Retinal pigment epithelial cell (primary cell): ENCODE results near the gene NUDT14.

Source experiments
- DNase-seq: peaks from one replicate; pipeline ENCODE4 v3.0.0-alpha.2; 2010; ENCODE audit warnings: low read depth
- H3K4me3 ChIP-seq: 2 replicates; pipeline ENCODE4 v1.5.1; 2011; ENCODE audit warnings: mild to moderate bottlenecking, low read length, control low read depth, moderate library complexity
- TF ChIP-seq, protein P1 (sequence below): conservative IDR thresholded peaks from 2 replicates; pipeline ENCODE4 v1.5.1; 2011; ENCODE audit warnings: low read depth, low read length, control low read depth, inconsistent platforms

NUDT14 gene

DNA sequence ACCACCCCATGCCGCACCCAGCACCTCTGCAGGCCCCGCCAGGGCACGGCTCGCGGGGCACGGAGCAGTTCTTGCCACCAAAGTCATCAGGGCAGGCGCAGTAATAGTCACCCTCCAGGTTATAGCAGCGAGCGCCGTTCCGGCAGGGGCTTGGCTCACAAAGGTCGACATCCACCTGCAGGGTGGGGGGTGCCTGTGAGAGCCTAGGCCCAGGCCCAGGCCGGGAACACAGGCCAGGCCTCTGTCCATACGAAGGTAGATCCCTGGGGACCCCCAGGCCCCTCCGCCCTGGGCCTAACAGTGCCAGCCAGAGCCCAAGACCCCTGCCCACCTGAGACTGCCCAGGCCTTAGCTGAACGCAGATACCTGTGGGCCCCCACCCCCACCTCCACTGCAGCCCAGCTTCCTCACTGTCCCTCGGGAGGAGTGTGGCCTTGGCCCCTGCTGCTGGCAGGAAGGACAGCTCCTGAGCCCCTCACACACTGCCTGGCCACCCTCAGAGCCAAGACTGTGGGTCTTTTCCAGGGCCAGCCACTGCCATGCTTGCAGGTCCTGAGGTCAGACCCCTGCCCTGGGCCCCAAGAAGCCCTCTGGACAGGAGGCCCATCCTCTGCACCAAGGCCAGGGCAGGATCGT lies 31.8 kb downstream of the NUDT14 start:
- H3K4me3 ChIP-seq, result no peak overlapping the region
- TF ChIP-seq, protein P1, sequence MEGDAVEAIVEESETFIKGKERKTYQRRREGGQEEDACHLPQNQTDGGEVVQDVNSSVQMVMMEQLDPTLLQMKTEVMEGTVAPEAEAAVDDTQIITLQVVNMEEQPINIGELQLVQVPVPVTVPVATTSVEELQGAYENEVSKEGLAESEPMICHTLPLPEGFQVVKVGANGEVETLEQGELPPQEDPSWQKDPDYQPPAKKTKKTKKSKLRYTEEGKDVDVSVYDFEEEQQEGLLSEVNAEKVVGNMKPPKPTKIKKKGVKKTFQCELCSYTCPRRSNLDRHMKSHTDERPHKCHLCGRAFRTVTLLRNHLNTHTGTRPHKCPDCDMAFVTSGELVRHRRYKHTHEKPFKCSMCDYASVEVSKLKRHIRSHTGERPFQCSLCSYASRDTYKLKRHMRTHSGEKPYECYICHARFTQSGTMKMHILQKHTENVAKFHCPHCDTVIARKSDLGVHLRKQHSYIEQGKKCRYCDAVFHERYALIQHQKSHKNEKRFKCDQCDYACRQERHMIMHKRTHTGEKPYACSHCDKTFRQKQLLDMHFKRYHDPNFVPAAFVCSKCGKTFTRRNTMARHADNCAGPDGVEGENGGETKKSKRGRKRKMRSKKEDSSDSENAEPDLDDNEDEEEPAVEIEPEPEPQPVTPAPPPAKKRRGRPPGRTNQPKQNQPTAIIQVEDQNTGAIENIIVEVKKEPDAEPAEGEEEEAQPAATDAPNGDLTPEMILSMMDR, result no peak
- DNase-seq, result no peak

DNA sequence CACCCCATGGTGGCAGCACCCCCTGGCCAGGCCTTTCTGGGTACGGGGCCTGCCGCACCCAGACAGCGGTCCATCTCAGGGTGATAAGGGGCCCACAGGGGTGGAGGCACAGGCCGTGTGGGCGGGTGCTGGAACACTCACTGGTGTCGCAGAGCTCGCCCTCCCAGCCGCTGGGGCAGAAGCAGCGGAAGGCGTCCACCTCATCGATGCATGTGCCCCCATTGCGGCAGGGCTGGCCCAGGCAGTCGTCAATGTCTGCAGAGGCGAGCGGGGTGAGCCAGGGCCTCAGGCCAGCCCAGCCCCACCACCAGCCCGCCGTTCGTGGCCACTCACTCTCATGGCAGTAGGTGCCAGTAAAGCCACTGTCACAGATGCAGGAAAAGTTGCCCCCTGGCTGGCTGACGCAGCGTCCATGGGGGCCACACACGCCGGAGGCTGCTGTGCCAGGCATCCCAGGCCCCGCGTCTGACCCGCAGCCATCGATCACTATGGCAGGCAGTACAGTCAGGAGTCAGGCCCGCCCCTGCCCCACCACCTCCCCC lies 32.4 kb downstream of the NUDT14 start:
- TF ChIP-seq, protein P1, result no peak
- no peak overlapping the region for H3K4me3 ChIP-seq
- DNase-seq, result no peak

DNA sequence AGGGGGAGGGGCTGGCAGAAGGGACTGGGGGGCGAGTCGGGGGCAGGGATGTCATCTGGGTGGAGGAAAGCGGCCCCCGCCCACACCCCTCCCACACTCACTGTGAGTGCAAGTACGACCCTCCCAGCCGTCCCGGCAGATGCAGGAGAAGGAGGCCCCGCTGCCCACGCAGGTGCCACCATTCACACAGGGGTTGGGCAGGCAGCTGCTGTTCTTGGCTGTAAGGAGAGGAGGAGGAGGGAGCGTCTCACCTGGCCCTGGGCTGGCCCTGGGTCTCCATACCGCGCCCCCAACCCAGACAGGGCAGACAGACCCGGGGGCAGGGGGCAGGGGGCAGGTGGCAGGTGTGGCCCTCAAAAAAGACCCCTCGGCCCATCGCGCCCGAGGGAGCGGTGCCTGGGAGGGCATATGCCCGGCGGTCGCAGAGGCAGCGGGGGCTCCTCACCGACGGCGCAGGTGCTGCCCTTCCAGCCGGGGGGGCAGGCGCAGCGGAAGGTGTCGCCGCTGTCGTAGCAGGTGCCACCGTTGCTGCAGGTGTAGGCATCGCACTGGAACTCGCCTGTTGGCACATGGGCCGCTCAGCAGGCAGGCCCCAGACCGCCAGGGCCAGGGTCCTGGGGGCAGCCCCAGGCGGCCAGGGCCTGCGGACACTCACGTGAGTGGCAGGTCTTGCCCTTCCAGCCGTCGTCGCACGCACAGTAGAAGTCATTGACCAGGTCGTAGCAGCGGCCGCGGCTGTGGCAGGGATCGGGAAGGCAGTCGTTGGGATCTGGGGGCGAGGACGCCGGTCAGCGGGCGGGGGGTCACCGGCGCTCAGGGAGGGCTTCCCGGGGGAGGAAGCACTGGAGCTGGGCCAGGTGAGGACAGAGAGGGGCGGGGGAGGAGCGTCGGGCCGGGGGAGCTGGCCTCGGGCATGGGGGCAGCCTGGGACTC lies 33.2 kb downstream of the NUDT14 start:
- TF ChIP-seq, protein P1, result no peak
- no peak for DNase-seq
- no peak overlapping the region for H3K4me3 ChIP-seq

DNA sequence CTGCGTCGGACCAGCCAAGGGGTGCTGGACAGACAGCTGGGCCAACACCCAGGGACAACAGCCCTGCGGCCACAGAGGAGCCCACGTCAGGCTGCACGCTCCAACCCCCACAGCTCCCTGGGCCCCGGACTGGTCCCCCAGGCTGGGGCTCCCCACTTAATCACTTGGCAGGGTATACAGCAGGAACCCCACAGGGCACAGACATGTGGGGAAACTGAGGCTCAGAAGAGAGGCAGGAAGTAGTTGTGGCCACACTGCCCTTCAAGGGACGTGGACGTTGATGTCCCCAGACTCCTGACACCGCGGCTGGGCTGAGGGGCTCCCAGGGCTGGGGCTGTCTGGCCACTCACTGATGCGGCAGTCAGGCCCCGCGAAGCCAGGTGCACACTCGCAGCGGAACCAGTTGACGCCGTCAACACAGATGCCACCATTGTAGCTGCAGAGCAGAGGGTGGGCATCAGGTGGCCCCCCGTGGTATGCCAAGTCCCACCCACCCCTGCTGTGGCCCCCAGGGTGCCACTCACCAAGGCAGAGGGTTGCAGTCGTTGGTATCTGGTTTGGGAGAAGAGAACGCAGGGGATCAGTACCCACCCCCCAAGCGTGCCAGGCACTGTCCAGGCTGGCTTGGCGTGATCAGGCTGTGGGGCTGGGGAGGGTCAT lies 34.0 kb downstream of the NUDT14 start:
- no peak for DNase-seq

DNA sequence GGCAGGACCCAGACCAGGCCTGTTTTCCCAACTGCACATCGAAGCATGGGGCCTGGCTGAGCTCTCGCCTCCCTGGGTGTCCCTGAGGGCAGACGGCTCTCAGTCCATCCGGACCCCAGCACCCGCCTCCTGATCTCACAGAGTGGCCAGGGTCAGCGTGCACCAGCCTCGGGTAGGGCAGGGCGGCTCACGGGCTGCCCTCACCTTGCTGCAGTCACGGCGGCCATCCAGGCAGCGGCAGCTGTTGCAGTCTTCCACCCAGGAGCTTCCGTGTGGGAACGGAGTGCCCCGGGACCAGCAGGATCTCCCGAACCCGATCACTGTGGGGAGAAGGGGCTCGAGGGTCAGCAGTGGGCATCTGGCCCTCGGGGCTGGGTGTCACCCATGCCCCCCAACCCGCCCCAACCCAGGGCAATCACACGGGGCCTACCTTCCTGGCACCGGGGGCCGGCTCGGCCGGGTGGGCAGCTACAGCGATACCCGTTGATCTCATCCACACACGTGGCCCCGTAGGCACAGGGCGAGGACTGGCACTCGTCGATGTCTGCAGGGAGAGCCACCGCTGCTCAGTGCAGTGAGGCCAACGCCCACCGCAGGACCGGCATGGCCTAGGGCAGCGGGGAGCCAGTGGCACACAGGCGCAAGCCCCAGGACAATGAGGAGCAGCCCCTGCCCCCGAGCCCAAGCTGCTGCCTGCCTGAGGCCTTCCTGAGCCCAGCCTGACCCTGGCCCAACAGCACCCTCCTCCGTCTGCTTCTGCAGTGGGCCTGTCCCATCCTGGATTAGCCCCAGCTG lies 34.7 kb downstream of the NUDT14 start:
- TF ChIP-seq, protein P1, result no peak
- no peak overlapping the region for H3K4me3 ChIP-seq
- DNase-seq, result no peak

More for the DNA sequence above, 34.0 kb downstream of the NUDT14 start:
- TF ChIP-seq, protein P1, result no peak
- no peak overlapping the region for H3K4me3 ChIP-seq

DNA sequence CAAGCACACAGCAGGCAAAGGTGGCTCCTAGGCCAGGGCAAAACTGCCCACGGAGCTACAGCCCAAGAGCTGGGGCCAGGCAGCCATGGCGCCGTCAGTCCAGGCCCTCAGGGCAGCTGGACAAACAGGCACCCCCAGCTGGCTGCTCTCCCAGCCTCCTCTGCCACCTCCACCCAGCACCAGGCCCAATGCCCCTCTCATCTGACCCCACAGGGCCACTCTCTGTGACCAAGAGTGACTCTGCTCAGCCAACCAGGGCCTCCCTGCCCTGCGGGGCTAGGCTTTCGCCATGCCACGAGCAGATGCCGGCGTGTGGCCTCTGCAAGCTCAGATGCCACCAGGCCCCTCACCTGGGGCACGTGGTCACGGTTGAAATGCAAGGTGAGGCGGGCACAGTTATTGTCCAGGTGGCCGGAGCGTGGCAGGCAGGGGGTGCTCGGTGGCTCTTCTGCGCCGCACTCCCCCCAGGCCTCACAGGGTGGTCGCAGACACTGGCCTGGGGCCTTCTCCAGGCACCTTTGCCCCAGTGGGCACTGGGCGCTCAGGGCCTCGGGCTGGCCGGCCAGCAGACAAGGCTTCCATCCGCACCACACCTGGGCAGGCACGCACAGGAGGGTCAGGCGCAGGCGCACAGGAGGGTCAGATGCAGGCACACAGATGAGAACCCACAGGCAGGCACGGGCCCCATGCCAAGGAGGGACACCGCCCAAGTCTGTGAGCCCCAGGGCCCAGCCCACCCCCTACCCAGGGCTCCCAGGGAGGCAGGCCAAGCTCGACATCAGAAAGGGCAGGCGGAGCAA lies 35.5 kb downstream of the NUDT14 start:
- TF ChIP-seq, protein P1, result no peak
- no peak overlapping the region for H3K4me3 ChIP-seq
- DNase-seq, result no peak
